Measurements from ENCODE around the gene PEX16.

GRCh38 chr11:45899448-45900174 is 18.1 kb downstream of the PEX16 start:
- no peak for TF ChIP-seq CTCF (IDR thresholded peaks at IDR 0.05)
- TF ChIP-seq POLR2A (IDR thresholded peaks at IDR 0.05), result peak in 1 of 2 donors; percentile 15

Measured in heart left ventricle (tissue), 13 donors.